ENCODE data around the gene KDM5A.
"Not testable (repeated sequence)": the region's sequence is repeated elsewhere in the genome, so short reads cannot be mapped to it uniquely, and the experiment has no call there.

Gene KDM5A

DNA sequence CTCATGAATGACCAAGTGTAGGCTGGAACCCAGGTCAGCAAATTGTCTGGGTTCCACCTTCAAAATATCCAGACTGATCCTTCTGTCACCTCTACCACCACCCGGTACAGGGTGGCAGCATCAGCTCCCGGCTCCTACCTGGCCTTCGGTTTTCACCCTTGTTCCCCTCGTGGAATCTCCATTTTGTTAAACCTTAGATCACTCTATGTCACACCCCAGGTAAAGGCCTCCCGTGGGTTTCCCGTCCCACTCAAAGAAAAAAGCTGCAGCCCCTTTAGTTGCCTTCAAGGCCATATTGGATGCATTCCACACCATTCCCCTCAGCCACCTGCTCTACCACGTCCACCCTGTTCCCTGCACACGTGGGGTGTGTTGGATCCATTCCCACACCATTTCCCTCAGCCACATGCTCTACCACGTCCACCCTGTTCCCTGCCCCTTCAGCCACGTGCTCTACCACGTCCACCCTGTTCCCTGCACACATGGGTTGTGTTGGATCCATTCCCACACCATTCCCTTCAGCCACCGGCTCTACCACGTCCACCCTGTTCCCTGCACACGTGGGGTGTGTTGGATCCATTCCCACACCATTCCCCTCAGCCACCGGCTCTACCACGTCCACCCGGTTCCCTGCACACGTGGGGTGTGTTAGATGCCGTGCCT is 150.3 kb downstream of the KDM5A start:
- DNase-seq (ENCODE audit: low spot score): peak; percentile 20

- DNase-seq (ENCODE audit: low spot score): peak; percentile 12
Measured at GRCh38 chr12:238116-238515, 151.0 kb downstream of the KDM5A start.

GRCh38 chr12:237026-237815 is 151.9 kb downstream of the KDM5A start:
- peak; percentile 36 for DNase-seq (ENCODE audit: low spot score)

- peak; percentile 24 for DNase-seq (ENCODE audit: low spot score)
Measured at GRCh38 chr12:236445-236844, 152.7 kb downstream of the KDM5A start.

GRCh38 chr12:235967-236366 is 153.2 kb downstream of the KDM5A start:
- DNase-seq (ENCODE audit: low spot score): not testable (repeated sequence)

DNA sequence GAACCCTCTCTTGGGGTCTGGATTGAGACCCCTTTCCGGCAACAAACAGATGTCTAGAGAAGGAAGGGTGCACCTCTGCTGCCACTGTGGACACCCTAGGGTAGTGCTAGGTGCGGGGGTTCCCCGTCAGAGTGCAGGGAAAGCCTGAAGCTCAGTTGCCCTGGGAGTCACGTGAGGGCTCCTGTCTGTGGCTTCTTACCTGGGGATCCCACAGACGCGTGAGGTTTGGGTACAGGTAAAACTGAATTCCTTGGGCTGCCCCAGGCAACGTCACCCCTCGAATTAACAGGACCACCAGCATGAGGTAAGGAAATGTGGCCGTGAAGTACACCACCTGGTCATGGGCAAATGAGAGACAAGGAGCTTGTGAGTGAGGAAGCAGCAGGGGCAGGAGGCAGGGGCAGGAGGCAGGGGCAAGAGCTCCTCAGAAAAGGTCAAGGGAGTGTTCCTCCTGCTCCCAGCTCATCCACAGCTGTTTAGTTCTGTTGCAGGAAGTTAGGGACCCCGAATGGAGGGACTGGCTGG is 154.2 kb downstream of the KDM5A start:
- peak; percentile 42 for DNase-seq (ENCODE audit: low spot score)

DNA sequence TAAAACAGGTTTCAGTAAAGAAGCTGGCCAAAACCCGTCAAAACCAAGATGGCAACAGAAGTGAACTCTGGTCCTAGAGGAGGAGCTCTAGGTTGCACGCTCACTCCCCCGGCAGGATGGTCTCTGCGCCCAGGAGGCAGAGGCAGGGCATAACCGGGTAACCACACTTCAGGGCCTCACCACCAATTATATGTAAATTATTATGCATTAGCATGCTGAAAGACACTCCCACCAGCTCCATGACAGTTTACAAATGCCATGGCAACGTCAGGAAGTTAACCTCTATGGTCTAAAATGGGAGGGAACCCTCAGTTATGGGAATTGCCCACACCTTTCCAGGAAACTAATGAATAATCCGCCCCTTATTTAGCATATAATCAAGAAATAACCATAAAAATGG is 155.1 kb downstream of the KDM5A start:
- peak; percentile 38 for DNase-seq (ENCODE audit: low spot score)

- no peak for DNase-seq (ENCODE audit: low spot score)
Measured at GRCh38 chr12:233615-233968, 155.5 kb downstream of the KDM5A start.

GRCh38 chr12:232731-233614 is 156.1 kb downstream of the KDM5A start:
- peak; percentile 60 for DNase-seq (ENCODE audit: low spot score)

- DNase-seq (ENCODE audit: low spot score): peak; percentile 51
Measured at GRCh38 chr12:230925-231671, 158.0 kb downstream of the KDM5A start.

Data from ecto neural progenitor cell (in vitro differentiated cells).